Pancreas (tissue), 10 donors: Measurements from ENCODE around the gene SYAP1. TPM values are rescaled to one million over a fixed set of nuclear protein-coding genes. Genes with fewer than 3 reads are reported as not detected.
"Not testable (repeated sequence)": the region's sequence is repeated elsewhere in the genome, so short reads cannot be mapped to it uniquely, and the experiment has no call there.

Experiments
- ATAC-seq, 4 donors: fragments of 200-7000 bp; cut with Tn5 transposase; one replicate each; pipeline versions ENCODE4 v1.8.0 to v1.9.1; 2020; ENCODE audit warnings: mild to moderate bottlenecking in 4 of 4, moderate library complexity in 4 of 4
- DNase-seq, 6 donors: peaks; one replicate each; pipeline ENCODE4 v3.0.0-alpha.2; 2020
- FAIRE-seq: peaks from 2 replicates; lab custom pipeline; 2012; peaks lifted over from hg19 to GRCh38; lab: Jason Lieb, UNC
- H3K27ac ChIP-seq, 4 donors: fragments of 200-600 bp; sonication (generic); 1 replicate in 3 of 4; 2 replicates in 1 of 4; pipeline versions ENCODE4 v1.5.0 to v1.8.0; 2020
- H3K27me3 ChIP-seq, 4 donors: fragments of 200-600 bp; one replicate each; pipeline ENCODE4 v1.8.0; 2021
- H3K36me3 ChIP-seq, 3 donors: fragments of 200-600 bp; sonication (generic) in 1 of 3; one replicate each; pipeline versions ENCODE4 v1.5.0 to v1.8.0; 2020 to 2021
- H3K4me1 ChIP-seq, 3 donors: fragments of 200-600 bp; one replicate each; pipeline ENCODE4 v1.8.0; 2021
- H3K4me3 ChIP-seq, 4 donors: fragments of 200-600 bp; sonication (generic) in 2 of 4; one replicate each; pipeline versions ENCODE4 v1.5.0 to v1.8.0; 2020 to 2021
- H3K9me3 ChIP-seq, 4 donors: fragments of 200-600 bp; one replicate each; pipeline ENCODE4 v1.8.0; 2021
- WGBS, 2 donors: extraction: QIAGEN DNeasy Blood & Tissue Kit; methylation state at CpG; one replicate each; pipeline ENCODE4 v1.1.7; 2013; 5-methylcytosine and 5-hydroxymethylcytosine counted together
- intact Hi-C, 3 donors: fragments of 100-400 bp; cut with DNase I; formaldehyde crosslinking; loops; one replicate each; pipeline versions ENCODE4 v1.11.1 to v1.14.2; 2022
- polyA plus RNA-seq, 2 donors: library from polyadenylated mRNA; stranded (reverse); fragments of 200-250 nt; gene quantifications; one replicate each; pipeline ENCODE4 v1.2.3, GENCODE V29; 2013
- total RNA-seq, 6 donors: library from RNA; stranded (reverse); fragmentation: NEBNext Ultra II Directional in 4 of 6; extraction: Animal tissue kit (Norgen Biotek cat#: 25700) in 4 of 6; gene quantifications; one replicate each; pipeline versions ENCODE4 v1.2.1 to v1.2.4, GENCODE V29; 2021 to 2023
- TF ChIP-seq, protein P1 (sequence below), 4 donors: fragments of 200-600 bp; sonication (generic) in 3 of 4; IDR thresholded peaks; one replicate each; pipeline versions ENCODE4 v1.5.0 to v1.8.0; 2021; ENCODE audit warnings: antibody characterized with exemption in 4 of 4
- donor health status: healthy with polysubstance abuse.
- donor health status: DM: no; HTN: no; CAD: no; lungs with moderate emphysema.
- donor health status: DM: no; HTN: no; CAD: no.
- donor health status: control.
- donor health status: control.
- donor health status: Bipolar disorder and iron deficiency.
- donor health status: DM: yes; HTN: yes; CAD: no.
- donor health status: DM: no; HTN: no; CAD: no.
- donor health status: DM: no; HTN: no; CAD: no.
- donor health status: DM: yes; HTN: yes; CAD: no.

SYAP1 gene
- total and polyA plus RNA-seq, 8 donors: 6.4 to 21.5 (median 12.7) TPM

DNA sequence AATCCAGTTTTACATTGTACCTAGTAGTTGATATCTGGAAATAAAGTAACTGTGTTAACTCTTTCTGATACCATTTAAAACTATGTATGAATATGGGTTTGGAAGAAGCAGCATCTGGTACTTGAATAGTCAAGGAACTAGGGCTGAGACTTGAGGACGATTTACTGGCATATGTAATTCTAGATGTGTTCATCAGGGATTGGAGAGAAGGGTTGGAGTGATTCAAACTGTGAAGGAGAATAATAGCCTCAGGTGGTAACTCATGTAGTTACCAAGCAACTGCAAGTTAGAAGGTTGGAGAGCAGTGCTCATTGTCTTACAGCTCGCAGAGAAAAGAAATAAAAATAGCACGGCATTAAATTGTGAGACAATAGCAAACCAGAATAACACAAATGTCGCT lies 37.3 kb downstream of the SYAP1 start:
- intact Hi-C loops: no loop called here
- peaks cover 0 to 33% (median 13%) of the 10 kb centered on the region in 3 donors for H3K36me3 ChIP-seq
- FAIRE-seq (no peak), DNase-seq (no peak), ATAC-seq (no peak)
- no peaks in the 10 kb centered on the region for H3K27me3 ChIP-seq
- no peak overlapping the region for H3K27ac ChIP-seq
- H3K9me3 ChIP-seq: no peaks in the 10 kb centered on the region
- TF ChIP-seq, protein P1, sequence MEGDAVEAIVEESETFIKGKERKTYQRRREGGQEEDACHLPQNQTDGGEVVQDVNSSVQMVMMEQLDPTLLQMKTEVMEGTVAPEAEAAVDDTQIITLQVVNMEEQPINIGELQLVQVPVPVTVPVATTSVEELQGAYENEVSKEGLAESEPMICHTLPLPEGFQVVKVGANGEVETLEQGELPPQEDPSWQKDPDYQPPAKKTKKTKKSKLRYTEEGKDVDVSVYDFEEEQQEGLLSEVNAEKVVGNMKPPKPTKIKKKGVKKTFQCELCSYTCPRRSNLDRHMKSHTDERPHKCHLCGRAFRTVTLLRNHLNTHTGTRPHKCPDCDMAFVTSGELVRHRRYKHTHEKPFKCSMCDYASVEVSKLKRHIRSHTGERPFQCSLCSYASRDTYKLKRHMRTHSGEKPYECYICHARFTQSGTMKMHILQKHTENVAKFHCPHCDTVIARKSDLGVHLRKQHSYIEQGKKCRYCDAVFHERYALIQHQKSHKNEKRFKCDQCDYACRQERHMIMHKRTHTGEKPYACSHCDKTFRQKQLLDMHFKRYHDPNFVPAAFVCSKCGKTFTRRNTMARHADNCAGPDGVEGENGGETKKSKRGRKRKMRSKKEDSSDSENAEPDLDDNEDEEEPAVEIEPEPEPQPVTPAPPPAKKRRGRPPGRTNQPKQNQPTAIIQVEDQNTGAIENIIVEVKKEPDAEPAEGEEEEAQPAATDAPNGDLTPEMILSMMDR (IDR thresholded peaks at IDR 0.05): no peak
- H3K4me3 ChIP-seq: no peak overlapping the region
- WGBS, 2 donors: 92% methylated on average over 4 of the region's 4 CpGs
- no peaks in the 10 kb centered on the region for H3K4me1 ChIP-seq

DNA sequence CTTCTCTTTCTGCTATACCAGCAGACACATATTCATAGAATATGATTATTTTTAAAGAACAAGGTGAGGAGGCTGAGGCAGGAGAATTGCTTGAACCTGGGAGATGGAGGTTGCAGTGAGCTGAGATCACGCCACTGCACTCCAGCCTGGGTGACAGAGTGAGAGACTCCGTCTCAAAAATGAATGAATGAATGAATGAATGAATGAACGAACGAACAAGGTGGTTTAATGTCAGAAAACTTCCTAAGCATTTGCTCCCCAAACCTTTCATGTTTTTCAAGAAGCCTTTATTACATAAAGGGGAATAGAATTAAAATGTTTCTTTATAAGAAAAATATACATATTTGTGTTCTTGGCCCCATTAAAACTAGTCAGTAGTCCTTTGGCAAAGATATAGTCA lies 42.1 kb downstream of the SYAP1 start:
- DNase-seq, FAIRE-seq, ATAC-seq, H3K27ac ChIP-seq, H3K4me1 ChIP-seq, intact Hi-C loops, H3K9me3 ChIP-seq, H3K27me3 ChIP-seq, H3K4me3 ChIP-seq: not testable (repeated sequence)
- H3K36me3 ChIP-seq: peaks cover 0 to 22% (median 10%) of the 10 kb centered on the region in 3 donors
- 76 to 88% methylated on average over 4 of the region's 4 CpGs for WGBS, 2 donors

DNA sequence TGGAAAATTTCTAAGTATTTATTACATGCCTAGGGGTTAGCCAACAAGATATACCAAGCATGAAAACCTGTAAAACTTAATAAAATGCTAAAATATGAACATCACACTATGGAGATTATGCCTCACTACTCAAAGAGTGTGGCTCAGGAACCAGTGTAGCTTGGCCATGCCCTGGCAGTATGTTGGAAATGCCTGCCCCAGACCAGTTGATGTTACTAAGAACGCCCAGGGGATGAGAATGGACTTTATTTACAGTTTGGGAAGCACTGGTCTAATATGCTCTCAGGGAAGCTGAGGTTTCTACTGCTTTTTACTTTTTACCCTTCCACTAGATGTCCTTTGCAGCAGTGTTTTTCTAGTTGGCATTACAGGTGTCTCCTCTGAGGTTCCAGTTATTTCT lies 43.2 kb downstream of the SYAP1 start:
- DNase-seq (no peak), FAIRE-seq (no peak), ATAC-seq (no peak)
- H3K4me1 ChIP-seq: no peaks in the 10 kb centered on the region
- no peak overlapping the region for H3K4me3 ChIP-seq
- WGBS, 2 donors: 92 to 96% methylated on average over 1 of the region's 1 CpG
- no peaks in the 10 kb centered on the region for H3K9me3 ChIP-seq
- peaks cover 0 to 22% (median 10%) of the 10 kb centered on the region in 3 donors for H3K36me3 ChIP-seq
- intact Hi-C loops: no loop called here
- H3K27ac ChIP-seq: no peak overlapping the region
- peaks cover 0 to 8% (median 0%) of the 10 kb centered on the region in 4 donors for H3K27me3 ChIP-seq
- TF ChIP-seq, protein P1 (IDR thresholded peaks at IDR 0.05): no peak

DNA sequence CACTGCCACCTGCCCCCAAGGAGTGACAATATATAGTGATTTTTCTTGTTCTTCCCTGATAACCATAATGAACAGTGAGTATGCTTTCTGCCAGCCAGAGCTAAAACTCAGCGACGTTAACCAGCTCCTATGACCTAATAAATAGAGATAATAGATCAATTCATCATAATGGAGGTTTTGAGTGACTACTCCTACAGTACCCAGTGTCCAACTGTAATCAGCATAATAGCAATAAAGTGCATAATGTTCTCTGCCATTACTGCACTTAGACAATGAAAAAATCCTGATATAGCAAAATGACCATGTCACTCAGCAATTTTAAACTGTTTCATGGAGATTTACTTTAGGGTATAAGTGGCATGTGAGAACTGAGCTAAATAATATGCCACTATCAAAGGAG lies 46.2 kb downstream of the SYAP1 start:
- intact Hi-C loops: no loop called here
- no peaks in the 10 kb centered on the region for H3K4me1 ChIP-seq
- H3K27ac ChIP-seq: no peak overlapping the region
- 8 to 35% methylated on average over 2 of the region's 2 CpGs for WGBS, 2 donors
- FAIRE-seq: no peak
- ATAC-seq: no peak
- H3K9me3 ChIP-seq: no peaks in the 10 kb centered on the region
- H3K36me3 ChIP-seq: no peaks in the 10 kb centered on the region
- peaks cover 0 to 8% (median 0%) of the 10 kb centered on the region in 4 donors for H3K27me3 ChIP-seq
- TF ChIP-seq, protein P1 (IDR thresholded peaks at IDR 0.05): no peak
- H3K4me3 ChIP-seq: no peak overlapping the region
- no peak for DNase-seq

DNA sequence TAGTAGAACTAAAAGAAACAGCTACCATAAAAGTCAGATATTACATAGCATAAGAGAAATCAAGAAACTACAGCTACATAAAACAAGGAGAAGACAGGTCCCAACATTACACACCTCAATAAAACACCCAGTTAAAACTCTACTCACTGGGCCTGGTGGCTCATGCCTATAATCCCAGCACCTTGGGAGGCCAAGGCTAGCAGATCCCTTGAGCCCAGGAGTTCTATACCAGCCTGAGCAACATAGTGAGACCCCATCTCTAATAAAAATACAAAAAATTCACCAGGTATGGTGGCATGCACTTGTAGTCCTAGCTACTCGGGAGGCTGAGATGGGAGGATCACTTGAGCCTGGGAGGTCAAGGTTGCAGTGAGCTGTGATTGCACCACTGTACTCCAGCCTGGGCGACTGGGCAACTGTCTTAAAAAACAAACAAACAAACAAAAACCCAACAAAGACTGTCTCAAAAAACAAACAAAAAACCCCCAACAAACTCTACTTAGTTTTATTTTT lies 51.6 kb downstream of the SYAP1 start:
- no peaks in the 10 kb centered on the region for H3K9me3 ChIP-seq
- H3K27ac ChIP-seq: no peak overlapping the region
- 71 to 72% methylated on average over 2 of the region's 2 CpGs for WGBS, 2 donors
- H3K4me1 ChIP-seq: no peaks in the 10 kb centered on the region
- no peak for ATAC-seq
- H3K36me3 ChIP-seq: no peaks in the 10 kb centered on the region
- H3K27me3 ChIP-seq: peaks cover 0 to 4% (median 0%) of the 10 kb centered on the region in 4 donors
- TF ChIP-seq, protein P1 (IDR thresholded peaks at IDR 0.05): no peak
- H3K4me3 ChIP-seq: no peak overlapping the region
- no peak for FAIRE-seq
- intact Hi-C loops: no loop called here
- no peak for DNase-seq
